HL-60/S4 (cell line): ENCODE data around the gene SMARCA4.
"Not testable (repeated sequence)": the region's sequence is repeated elsewhere in the genome, so short reads cannot be mapped to it uniquely, and the experiment has no call there.

Experiments
- in situ Hi-C: fragments of 300-500 bp; cut with MboI; formaldehyde crosslinking; loops from 2 replicates; pipeline ENCODE4 v1.14.3; 2022; ENCODE audit warnings: low sequenced_read_pairs

SMARCA4 gene

GRCh38 chr19:10975374-10976130 is 14.7 kb downstream of the SMARCA4 start:
- in situ Hi-C loops: no loop called here

DNA sequence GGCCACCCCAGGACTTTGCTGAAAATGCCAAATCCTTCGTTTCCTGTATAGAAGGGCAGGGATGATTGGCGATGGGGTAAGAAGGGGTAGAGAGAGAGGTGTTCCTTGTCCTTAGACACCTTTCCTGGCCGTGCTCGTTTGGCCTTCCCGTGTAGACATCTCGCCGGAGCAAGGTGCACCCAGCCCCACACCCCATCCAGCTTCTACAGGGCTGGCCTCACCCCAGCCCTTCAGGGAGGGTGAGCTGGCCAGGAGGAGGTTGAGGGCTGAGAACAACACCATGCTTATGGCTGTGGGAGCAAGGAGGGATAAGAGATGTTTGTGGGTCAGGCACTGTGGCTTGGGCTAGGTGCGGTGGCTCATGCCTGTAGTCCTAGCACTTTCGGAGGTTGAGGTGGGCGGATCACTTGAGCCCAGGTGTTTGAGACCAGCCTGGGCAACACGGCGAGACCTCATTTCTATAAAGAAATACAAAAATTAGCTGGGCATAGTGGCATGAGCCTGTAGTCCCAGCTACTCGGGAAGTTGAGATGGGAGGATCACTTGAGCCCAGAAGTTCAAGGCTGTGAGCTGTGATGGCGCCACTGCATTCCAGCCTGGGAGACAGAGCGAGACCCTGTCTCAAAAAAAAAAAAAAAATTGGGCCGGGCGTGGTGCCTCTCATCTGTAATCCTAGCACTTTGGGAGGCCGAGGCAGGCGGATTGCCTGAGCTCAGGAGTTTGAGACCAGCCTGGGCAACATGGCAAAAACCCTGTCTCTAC is 15.5 kb downstream of the SMARCA4 start:
- in situ Hi-C loops: no loop called here

DNA sequence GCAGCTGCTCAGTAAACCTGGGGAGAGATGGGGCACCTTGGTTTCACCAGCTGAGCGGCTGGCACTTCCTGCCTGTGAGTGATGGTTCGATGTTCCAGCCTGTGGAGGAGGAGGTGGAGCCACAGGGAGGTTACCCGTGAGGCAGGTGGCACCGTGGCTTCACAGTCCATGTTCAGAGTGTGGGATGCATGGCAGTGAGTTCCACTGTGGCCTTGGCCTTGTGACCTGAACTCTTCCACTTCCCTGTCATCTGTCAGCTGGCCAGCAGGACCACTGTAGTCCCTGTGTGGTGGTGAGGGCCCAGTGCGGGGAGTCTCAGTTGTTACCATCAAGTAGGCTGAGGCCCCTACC is 16.9 kb downstream of the SMARCA4 start:
- in situ Hi-C loops: no loop called here

- in situ Hi-C loops: no loop called here
Measured at GRCh38 chr19:10979951-10980381, 19.1 kb downstream of the SMARCA4 start.

- in situ Hi-C loops: no loop called here
Measured at GRCh38 chr19:10981252-10981895, 20.5 kb downstream of the SMARCA4 start.

GRCh38 chr19:10983026-10983425 is 22.2 kb downstream of the SMARCA4 start:
- in situ Hi-C loops: no loop called here

DNA sequence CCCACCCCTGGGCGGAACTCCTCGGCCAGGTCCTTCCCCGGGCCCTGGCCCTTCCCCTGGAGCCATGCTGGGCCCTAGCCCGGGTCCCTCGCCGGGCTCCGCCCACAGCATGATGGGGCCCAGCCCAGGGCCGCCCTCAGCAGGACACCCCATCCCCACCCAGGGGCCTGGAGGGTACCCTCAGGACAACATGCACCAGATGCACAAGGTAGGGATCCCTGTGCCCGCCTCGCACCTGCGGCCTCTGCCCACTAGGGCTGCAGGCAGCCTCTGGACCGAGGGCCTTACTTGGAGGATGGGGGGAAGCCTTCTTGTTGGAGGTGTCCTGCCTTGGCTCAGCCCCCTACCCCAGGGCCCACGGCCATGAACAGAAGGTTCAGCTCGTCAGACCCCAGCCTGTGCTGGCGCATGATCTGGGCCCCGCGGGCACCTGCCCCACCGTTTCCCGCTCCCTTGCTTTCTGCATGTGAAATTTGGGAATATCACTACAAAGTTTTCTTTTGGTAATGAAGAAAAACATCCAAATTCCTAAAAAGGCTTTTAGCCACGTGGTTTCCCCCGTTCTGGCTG is 23.4 kb downstream of the SMARCA4 start:
- in situ Hi-C loops: no loop called here

GRCh38 chr19:10985502-10985901 is 24.7 kb downstream of the SMARCA4 start:
- in situ Hi-C loops: no loop called here

DNA sequence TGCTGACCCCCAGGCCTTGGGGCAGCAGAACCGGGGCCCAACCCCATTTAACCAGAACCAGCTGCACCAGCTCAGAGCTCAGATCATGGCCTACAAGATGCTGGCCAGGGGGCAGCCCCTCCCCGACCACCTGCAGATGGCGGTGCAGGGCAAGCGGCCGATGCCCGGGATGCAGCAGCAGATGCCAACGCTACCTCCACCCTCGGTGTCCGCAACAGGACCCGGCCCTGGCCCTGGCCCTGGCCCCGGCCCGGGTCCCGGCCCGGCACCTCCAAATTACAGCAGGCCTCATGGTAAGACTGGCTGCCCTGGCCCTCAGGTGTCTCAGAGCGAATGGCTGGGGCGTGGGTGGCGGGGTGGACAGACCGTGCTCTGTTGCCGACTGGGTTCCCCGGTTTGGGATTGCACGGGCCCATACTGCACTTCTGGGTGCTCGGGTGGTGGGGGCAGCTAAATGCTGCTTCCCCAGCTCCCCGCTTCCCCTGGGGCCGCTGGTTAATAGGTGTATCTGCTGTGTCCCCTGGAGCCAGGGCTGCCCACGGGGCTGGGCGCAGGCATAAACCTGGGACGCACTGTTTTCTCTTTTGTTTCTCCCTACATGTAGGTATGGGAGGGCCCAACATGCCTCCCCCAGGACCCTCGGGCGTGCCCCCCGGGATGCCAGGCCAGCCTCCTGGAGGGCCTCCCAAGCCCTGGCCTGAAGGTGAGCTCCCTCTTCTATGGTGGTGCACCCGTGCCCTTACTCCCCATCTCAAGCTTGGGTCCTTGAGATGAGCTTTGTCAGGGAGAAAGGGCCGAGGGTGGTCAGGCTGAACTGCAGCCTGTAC is 25.7 kb downstream of the SMARCA4 start:
- in situ Hi-C loops: no loop called here

- in situ Hi-C loops: no loop called here
Measured at GRCh38 chr19:10987571-10988297, 26.9 kb downstream of the SMARCA4 start.

DNA sequence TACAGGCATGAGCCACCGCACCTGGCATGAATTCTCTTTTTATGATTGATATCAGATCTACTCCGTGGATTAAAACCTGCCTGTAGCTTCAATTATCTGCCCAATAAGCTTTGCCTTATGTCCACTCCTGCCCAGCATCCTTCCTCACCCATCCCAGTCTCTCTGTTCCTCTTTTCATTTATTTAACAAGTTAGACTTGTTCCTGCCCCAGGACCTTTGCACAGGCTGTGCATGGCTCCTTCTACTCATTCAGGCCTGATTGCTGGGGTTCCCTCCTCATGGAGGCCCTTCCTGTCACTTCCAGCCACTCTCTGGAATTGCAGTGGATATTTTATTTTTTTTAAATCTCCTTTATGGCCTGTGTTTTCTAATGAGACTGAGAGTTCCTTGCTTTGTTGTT is 27.6 kb downstream of the SMARCA4 start:
- in situ Hi-C loops: no loop called here

DNA sequence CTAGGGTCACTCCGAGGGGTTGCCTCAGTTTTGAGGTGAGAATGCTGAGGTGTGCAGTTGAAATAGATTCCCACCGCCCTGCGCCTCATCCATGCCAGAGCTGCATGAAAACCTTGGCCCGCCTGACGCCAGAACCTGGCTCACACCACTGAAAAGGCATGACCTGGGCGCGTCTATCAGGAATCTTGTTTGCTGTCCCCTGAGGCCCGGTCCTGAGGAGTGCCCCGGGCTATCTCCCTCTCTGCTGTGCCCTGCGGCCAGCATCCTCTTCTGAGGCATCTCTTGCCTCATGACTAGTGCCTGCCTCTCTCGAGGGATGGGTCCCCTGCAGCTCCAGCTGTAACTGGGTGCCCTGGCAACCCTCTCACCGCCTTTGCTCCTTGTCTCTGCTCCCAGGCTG is 28.1 kb downstream of the SMARCA4 start:
- in situ Hi-C loops: no loop called here

- in situ Hi-C loops: no loop called here
Measured at GRCh38 chr19:10991076-10991475, 30.2 kb downstream of the SMARCA4 start.

DNA sequence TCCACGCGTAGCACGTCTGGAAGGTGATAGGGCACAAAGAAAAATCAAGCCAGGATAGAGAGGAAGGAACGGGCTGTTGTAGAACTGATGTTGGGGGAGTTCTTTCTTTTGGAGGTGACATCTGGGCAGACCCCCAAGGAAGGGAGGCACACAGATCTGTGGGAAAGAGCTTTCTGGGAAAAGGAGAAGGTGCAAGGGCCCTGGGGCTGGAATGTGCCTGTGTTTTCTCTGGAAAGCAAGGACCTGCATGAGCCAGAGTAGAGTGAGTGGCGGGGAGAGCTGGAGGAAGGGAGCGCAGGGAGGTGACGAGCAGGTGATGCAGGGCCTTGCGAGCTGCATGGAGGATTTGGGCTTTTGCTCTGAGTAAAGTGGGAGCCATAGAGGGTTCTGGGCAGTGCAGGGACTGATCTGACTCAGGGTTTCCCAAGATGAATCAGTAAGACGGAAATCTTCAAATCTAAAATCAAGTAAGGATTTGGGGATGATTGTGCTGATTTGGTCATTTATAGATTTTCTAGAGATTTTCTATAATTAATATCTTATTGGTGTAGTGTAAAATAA is 30.8 kb downstream of the SMARCA4 start:
- in situ Hi-C loops: no loop called here

- in situ Hi-C loops: not testable (repeated sequence)
Measured at GRCh38 chr19:10992174-10992573, 31.3 kb downstream of the SMARCA4 start.

GRCh38 chr19:10995926-10996600 is 35.2 kb downstream of the SMARCA4 start:
- in situ Hi-C loops: no loop called here

DNA sequence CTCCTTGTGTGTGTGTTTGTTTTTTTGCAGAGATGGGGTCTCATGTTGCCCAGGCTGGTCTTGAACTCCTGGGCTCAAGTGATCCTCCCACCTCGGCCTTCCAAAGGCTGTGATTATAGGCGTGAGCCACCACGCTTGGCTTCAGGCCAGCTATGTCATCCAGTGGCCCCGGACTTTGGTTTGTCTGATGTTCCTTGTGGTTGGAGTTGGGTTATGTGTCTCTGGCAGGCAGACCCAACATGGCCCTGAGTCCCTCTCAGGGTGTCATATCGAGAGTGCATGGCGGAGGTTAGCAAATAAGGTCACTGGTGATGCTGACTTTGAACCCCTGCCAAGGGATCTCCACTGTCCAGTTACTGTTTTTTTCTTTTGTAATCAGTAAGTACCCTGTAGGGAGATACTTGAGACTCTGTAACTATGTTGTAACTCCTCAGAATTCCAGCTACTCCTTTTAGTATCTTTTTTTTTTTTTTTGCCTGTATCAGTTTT is 37.3 kb downstream of the SMARCA4 start:
- in situ Hi-C loops: no loop called here

DNA sequence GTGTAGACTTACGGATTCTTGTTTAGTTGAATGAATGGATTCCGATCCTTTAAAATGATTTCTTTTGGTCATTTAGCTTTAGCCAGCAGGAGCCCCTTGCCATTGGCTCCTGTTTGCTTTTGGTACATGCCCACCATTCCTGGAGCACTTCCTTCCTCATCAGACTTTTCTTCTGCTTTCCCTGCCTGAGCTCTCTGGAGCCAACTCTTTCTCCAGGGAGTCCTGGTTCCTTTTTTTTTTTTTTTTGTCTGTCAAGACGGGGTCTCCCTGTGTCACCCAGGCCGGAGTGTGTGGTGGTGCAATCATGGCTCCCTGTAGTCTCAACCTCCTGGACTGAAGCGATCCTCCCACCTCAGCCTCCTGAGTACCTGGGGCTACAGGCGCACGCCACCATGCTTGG is 37.8 kb downstream of the SMARCA4 start:
- in situ Hi-C loops: no loop called here

- in situ Hi-C loops: no loop called here
Measured at GRCh38 chr19:11005521-11005920, 44.7 kb downstream of the SMARCA4 start.
